HG03457 (cell line): Measurements from ENCODE around the gene STIM1.

ENCODE experiments used
- ATAC-seq: cut with Tn5 transposase; IDR thresholded peaks from one replicate; pipeline ENCODE4 v1.9.1; 2021; ENCODE audit warnings: moderate number of reproducible peaks; ENCODE audit not compliant: unreplicated experiment

Gene STIM1

DNA sequence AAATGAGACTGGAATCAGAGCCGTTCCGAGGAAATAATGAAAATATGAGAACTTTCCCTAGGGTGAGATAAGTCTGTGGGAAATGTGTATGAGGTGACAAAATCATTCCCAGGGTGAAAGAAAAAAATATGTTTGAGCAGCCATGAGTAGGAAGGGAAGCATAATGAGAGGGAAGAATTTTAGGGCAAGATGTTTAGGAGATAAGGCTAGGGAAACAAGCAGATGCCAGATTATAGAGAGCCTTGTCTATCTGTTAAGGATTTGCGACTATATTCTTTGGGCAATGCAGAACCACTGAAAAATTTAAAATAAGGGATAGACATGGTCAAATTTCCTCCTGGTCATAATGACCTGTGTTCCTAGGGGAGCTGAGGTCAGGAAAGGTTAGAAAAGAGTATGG lies 54.4 kb downstream of the STIM1 start:
- no peak for ATAC-seq

DNA sequence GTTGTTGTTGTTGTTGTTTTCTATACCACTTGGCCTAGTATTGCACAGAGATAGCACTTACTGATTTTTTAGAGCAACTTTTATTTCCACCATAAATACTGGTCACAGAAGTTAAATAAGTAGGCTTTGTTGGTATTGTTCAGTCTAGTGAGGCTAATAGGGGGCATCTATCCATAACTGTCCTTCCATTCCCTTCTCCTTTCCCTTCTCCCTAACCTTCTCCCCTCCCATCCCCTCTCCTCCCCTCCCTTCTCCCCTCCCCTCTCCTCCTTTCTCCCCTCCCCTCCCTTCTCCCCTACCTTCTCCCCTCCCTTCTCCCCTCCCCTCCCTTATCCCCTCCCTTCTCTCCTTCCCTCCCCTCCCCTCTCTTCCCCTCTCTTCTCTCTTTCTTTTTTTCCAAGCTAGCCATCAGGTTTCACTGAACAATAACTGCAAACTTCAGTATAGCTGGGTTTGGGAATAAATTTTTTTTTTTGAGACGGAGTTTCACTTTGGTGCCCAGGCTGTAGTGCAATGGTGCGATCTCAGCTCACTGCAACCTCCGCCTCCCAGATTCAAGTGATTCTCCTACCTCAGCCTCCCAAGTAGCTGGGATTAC lies 56.5 kb downstream of the STIM1 start:
- ATAC-seq, result no peak

- ATAC-seq, result no peak
These were observed 58.5 kb downstream of the STIM1 start for GRCh38 chr11:3913921-3914320.

DNA sequence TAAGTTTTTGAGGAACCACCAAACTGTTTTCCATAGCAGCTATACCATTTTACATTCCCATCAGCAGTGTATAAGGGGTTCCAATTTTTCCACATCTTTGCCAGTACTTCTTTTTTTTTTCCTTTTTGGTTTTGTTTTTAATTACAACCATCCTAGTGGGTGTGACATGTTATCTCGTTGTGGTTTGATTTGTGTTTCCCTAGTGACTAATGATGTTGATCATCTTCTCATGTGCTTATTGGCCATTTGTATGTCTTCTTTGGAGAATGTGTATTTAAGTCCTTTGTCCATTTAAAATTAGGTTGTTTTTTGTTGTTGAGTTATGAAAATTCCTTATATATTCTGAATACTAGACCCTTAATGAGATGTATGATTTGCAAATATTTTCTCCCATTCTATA lies 59.3 kb downstream of the STIM1 start:
- no peak for ATAC-seq

DNA sequence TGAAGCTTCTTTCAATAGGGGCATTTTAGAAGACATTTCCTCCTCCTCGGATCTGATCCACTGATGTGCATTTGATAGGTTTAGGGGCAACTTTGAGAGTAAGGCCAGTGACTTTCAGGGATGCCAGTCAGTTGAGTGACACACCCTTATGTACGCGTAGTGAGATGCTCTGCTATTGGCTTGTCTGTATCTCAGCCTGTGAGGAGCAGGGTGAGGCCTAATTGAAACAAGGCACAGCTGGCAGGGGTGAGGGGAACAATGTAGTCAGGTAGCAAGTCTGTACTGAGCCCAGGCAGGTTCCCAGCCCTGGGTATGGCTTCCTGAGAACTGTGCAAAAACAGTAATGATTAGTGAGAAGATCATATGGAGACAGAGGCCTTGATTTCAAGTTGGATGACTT lies 61.5 kb downstream of the STIM1 start:
- ATAC-seq, result no peak

- no peak for ATAC-seq
These were observed 64.8 kb downstream of the STIM1 start for GRCh38 chr11:3920148-3920852.

DNA sequence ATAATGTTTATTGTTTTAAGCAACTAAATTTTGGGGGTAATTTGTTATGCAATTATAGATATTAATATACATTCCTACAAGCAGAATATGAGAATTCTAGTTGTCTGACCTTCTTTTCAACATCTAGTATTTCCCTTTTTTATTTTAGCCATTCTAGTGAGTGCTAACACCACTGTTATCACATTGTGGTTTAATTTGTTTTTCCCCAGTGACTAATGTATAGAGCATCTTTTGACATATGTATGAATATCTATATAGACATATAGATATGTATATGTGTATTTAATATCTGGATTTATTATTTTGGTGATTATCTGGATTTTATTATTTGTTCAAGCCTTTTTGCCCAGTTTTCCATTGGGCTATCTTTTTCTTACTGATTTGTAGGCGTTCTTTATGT lies 66.6 kb downstream of the STIM1 start:
- ATAC-seq, result no peak

DNA sequence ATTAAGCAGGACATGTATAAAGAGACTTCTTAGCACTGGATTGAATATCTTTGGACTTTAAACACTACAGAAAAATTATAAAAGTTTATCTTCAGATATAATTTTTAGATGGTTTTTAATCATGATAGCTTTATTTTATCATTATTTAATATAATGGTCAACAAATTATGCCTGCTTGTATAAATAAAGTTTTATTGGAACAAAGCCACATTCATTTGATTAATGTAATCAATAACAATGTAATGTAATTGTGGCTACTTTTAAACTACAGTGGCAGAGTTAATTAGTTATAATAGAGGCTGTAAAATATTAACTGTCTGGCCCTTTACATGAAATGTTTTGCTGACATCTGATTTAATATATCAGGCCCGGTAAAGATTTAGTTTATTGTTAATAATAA lies 70.0 kb downstream of the STIM1 start:
- no peak for ATAC-seq

DNA sequence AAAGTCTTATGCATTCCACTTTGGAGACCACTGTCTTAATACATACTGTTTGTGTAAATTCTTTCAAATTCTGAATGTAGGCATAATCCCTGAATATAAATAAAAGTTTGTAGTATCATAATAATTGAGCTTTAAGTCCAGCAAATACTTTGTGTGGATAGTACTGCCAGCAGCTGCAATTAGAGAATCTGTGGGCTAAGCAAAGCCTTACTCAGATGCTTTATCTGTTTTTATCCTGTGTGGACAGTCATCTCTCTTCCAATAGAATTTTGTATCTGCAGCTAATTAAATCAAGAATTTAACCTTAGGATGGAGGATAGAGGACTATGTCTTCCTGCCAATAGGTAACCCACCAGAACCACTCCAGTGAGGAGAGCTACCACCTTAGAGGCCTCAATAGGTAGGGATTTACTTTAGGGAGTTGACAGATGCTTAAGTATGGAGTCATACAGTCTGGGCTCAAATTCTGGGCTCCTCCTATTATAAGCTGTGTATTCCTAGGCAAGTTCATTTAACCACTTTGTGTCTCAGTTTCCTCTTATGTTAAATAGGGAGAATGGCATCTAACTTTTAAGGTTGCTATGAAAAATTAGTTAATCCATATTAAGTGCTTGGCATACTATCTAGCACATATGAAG lies 71.1 kb downstream of the STIM1 start:
- no peak for ATAC-seq

DNA sequence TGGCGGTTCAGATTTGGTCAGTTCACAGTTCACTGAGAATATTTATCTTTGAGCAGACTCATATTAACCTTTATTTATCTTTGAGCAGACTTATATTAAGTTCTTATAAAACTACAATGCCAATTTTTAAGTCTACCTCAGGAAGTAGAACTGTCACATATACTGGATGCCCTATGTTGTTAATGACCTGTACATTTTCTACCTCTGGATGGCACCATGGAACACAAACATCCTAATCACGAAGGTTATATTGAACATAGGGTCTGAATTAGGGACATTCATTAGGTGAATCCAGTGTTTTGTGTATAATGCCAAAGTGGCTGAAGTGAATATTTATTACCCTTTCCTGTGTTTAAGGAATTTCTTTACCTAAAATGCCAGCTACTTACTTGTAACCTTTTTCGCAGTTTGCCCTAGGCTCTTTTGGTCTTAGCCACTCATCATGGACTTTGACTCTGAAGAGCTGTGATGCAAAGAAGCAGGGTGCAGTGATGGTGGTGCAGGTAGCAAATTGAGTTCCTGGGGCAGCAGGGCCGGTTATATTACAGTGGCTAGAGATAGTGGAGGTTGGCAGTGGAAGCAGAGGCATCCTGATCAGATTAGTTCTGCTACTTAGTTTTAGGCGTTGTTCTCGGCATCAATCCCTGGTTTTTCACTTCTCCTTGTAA lies 71.8 kb downstream of the STIM1 start:
- ATAC-seq, result no peak

- no peak for ATAC-seq
These were observed 73.8 kb downstream of the STIM1 start for GRCh38 chr11:3929232-3929631.

- ATAC-seq, result no peak
These were observed 74.2 kb downstream of the STIM1 start for GRCh38 chr11:3929649-3930048.

DNA sequence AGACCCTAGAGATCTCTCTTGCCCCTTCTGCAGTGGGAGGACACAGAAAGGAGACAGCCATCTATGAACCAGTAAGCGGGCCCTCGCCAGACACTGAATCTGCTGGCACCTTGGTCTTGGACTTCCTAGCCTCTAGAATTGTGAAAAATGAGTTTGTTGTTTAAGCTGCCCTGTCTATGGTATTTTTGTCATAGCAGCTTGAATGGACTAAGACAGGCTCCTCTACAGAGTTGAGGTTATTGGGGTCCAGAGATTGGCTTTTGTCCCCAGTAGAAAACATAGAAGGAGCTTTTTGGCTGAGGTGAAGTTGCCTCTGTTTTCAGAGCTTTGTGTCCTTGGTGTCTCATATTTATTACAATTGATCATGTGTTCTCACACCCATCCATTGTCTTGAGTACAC lies 77.2 kb downstream of the STIM1 start:
- ATAC-seq, result no peak

DNA sequence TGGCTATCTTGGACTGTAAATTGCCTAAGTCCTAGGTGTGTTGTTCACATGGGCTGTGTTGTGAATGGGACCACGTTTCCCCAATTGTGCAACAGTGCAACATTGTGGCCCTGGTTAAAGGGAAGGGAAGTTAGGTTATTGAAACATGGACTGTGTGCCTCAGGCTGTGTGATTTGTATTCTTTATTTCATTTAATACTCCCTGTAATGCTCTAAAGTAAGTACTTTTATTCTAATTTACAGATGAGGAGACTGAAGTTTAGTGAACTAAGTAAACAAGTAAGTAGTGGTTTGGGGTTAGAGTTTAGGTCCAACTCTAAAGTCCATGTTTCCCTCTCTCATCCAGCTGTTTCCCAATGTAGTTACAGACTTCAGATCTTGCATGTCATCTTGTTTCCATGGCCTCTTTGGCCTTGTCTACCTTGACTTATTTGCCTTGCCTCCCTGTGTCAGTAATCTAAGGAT lies 77.7 kb downstream of the STIM1 start:
- no peak for ATAC-seq

- no peak for ATAC-seq
These were observed 79.2 kb downstream of the STIM1 start for GRCh38 chr11:3934658-3935057.

GRCh38 chr11:3936517-3936916 lies 81.1 kb downstream of the STIM1 start:
- no peak for ATAC-seq

- no peak for ATAC-seq
These were observed 83.7 kb downstream of the STIM1 start for GRCh38 chr11:3939211-3939610.

DNA sequence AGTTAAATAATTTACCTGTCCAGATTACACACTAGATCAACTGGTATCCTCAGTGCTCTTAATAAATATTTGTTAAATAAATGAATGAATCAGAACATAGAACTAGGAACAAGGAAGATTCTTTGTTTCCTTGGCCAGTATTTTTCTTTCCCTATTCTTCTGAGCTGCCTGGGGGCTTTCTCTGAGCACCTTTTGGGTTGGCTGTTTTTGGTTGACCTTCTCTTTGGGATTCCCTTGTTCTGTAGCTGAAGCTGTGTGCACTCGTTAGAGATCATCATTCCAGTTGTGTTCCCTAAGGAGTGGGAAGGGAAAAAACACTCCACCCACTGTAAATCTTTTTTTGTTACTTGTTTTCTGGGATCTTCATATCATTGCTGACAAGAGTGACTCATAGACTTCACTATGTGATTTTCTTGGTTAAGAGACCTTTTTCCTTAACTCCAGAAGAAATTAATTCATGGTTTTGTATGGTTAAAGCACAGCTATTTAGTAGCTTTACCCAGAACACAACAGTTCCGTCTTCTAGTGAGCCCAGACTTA lies 84.3 kb downstream of the STIM1 start:
- no peak for ATAC-seq

GRCh38 chr11:3942160-3942955 lies 86.9 kb downstream of the STIM1 start:
- no peak for ATAC-seq

DNA sequence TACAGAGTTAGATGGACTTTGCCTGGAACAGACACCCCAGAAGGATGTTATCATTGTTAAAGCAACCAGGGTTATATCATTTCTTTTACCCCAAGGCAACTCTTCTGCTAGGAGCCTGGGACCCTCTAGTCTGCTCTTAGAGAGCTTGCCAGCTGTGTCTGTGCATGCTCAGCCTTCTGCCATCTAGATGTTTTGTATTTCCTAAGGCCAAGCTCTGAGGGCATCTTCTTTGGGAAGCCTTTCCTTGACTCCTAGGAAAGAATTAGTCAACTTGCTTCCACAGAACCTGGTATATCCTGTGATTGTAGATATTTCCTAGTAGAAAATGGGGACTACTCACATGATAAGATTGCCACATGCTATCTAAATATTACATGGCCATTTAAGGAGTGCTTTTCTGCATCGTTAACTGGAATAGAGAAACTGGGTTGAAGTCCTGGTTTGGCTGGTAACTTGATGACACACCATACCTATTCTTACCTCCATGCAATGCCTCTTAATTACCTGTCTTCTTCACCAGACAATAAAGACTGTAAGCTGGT lies 87.6 kb downstream of the STIM1 start:
- no peak for ATAC-seq
